Measurements from ENCODE around the gene SMPDL3B.

Gene SMPDL3B

DNA sequence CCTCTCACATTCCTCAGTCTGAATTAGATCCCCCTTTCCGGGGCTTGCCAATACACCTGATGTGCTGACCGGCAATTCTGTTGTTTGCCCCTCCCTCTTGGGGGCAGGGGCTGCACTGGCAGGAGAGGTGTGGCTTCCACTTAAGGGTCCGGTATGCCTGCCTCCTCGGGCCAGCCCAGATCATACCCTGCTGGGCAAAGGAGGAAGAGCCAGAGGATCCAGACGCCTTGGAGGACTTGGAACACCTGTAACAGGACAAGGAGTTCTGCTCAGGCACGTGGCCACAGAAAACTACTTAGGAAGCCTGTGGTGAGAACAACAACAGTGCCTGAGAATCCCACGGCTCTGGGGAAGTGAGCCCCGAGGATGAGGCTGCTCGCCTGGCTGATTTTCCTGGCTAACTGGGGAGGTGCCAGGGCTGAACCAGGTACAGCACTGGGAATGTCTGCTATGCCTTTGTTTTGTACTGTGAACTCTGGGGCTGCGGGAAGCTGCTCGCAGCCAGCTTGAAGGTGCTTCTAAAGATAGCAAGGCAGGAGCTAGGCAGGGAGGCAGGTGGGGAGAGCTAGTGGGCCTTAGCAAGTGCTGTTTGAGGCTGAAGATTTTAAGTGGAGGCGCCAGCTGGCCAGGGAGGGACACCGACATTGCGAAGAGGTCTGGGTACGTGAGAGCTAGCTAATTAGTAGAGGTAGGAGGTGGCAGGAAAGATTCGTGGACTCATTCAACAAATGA lies at the start of gene SMPDL3B:
TSS of gene SMPDL3B (plus strand) at position 183 of the 732 bp plus-strand sequence. CDS start at position 367, 184 bp downstream.
- TF ChIP-seq CTCF (IDR thresholded peaks at IDR 0.05; ENCODE audit: control insufficient read depth, extremely low read depth, insufficient read depth): peak; percentile 18; the same call in 1 of the 2 replicates
- H3K4me3 ChIP-seq (ENCODE audit: low read depth, low read length): peak within 1 kb of the TSS; percentile 78
- peak; percentile 82 for DNase-seq (ENCODE audit: low read depth)

DNA sequence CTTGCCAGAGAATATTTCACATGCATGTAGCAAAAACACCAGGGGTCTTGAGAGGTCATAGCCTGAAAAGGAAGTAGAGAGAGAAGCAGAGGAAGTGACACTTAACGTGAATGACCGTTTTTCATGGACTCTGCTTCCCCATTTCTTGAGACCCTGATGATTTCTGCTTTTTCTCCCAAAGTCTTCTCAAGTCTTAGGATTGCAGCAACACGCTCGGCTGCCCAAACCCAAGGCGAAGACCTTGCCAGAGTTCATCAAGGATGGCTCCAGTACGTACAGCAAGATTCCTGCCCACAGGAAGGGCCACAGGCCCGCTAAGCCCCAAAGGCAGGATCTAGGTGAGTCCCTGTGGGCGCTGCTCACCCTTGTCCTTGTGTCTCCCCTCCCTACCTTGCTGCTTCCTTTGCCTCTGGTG lies 49.7 kb upstream of the SMPDL3B start:
- DNase-seq (ENCODE audit: low read depth): no peak
- H3K4me3 ChIP-seq (ENCODE audit: low read depth, low read length): no peak overlapping the region
- TF ChIP-seq CTCF (IDR thresholded peaks at IDR 0.05; ENCODE audit: control insufficient read depth, extremely low read depth, insufficient read depth): no peak

DNA sequence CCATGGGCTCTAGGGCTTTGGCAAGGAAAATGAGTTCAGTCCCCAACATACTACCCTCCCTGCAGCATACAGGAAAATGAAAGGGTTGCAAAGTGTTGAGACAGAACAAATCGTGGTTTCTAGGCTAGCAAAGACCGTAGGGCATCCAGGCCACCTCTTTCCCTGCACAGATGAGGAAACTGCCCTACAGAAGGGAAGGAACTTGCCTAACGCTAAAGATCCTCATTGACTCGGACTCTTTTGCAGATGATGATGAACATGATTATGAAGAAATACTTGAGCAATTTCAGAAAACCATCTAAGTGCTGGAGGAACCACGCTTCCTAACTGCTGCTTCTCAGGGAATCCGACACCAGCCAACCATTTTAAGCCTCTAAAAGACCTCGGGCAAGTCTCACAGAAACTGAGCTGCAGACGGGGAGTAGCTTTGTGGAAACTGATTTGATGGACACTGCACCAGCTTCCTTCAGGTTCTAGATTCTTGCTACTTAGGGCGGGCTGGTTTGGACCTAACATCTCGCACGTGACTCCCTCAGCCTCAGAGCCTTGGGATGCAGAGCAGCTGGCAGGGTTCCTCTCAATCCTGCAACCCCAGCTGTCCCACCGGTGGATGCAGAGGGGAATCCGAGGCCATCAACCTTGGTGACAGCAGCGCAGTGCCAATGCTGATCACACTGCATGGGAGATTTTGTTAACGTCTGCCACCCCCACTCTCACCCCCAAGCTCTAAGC lies 49.0 kb upstream of the SMPDL3B start:
- no peak for TF ChIP-seq CTCF (IDR thresholded peaks at IDR 0.05; ENCODE audit: control insufficient read depth, extremely low read depth, insufficient read depth)
- no peak for DNase-seq (ENCODE audit: low read depth)
- no peak overlapping the region for H3K4me3 ChIP-seq (ENCODE audit: low read depth, low read length)

DNA sequence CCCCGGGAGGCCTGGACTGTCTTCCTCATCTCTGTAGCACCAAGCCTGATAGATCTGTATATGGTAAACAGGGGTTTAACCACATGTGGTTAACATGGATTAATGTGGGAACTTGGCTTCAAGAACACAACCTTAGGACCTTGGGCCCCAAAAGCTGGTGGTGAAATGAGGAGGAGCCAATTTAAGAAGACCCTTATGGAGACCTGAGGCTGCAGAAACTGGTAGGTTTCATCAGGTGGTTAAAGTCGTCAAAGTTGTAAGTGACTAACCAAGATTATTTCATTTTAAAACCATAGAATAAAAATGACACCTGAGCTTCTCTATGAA lies 48.5 kb upstream of the SMPDL3B start:
- DNase-seq (ENCODE audit: low read depth): no peak
- TF ChIP-seq CTCF (IDR thresholded peaks at IDR 0.05; ENCODE audit: control insufficient read depth, extremely low read depth, insufficient read depth): no peak
- H3K4me3 ChIP-seq (ENCODE audit: low read depth, low read length): no peak overlapping the region

DNA sequence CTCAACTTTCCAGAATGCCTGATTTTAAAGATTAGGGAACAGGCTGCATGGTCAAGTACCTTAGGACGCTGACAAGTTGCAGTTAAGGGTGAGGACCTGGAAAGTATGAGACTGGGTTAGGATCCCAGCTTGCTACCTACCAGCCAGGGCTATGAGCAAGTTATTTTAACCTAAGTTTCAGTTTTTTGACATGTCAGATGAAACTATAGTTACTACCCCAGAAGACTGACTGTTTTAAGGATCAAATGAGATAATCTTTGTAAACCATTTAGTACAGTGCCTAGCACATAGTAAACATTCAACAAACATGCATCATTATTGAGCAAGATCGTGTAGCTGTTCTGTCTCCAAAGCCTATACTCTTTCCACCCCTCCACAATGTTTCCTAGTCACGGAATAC lies 48.1 kb upstream of the SMPDL3B start:
- no peak for DNase-seq (ENCODE audit: low read depth)
- no peak overlapping the region for H3K4me3 ChIP-seq (ENCODE audit: low read depth, low read length)
- no peak for TF ChIP-seq CTCF (IDR thresholded peaks at IDR 0.05; ENCODE audit: control insufficient read depth, extremely low read depth, insufficient read depth)

- no peak overlapping the region for H3K4me3 ChIP-seq (ENCODE audit: low read depth, low read length)
- no peak for TF ChIP-seq CTCF (IDR thresholded peaks at IDR 0.05; ENCODE audit: control insufficient read depth, extremely low read depth, insufficient read depth)
- no peak for DNase-seq (ENCODE audit: low read depth)
These were observed 47.4 kb upstream of the SMPDL3B start for GRCh38 chr1:27887215-27888021.

Data from LNCaP clone FGC (cell line).